ENCODE results near the gene MFSD2A.
"Not testable (repeated sequence)": the region's sequence is repeated elsewhere in the genome, so short reads cannot be mapped to it uniquely, and the experiment has no call there.

Gene MFSD2A

DNA sequence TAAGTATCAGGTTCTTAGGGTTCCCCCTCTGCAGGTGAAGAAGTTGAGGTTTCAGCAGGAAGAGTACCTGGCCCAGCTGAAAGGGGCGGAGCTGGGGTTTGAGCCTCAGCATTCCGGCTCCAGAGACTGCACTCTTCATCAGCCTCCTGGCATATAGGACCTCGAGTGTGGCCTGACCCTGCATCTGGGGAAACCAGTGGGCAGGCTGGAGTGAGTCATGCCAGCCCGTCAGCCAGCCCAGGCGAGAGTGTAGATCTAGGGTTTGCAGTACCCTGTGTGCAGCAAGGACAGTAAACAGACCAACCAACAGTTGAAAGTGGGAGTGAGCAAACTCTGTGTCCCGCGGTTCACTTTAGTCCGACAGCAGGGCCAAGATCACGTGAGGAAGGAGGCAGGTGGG, 14.1 kb downstream of the MFSD2A start:
- peak; percentile 31 for DNase-seq (ENCODE audit: low read depth)

DNA sequence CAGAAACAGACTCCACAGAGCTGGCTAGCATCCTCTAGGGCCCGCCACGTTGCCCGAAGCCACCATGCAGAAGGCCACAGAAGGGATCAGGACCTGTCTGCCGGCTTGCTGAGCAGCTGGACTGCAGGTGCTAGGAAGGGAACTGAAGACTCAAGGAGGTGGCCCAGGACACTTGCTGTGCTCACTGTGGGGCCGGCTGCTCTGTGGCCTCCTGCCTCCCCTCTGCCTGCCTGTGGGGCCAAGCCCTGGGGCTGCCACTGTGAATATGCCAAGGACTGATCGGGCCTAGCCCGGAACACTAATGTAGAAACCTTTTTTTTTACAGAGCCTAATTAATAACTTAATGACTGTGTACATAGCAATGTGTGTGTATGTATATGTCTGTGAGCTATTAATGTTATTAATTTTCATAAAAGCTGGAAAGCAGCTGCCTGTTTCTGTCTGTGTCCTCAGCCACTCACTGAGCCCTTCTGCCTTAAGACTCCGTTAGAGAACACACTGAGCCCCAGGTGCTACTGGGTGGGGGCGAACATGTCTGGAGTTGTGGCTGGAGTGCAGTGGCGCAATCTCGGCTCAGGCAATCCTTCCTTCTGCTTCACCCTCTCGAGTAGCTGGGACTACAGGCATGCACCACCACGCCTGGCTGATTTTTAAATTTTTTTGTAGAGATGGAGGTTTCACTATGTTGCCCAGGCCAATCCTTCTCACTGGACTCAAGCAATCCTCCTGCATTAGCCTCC, 14.8 kb downstream of the MFSD2A start:
- no peak for DNase-seq (ENCODE audit: low read depth)

DNA sequence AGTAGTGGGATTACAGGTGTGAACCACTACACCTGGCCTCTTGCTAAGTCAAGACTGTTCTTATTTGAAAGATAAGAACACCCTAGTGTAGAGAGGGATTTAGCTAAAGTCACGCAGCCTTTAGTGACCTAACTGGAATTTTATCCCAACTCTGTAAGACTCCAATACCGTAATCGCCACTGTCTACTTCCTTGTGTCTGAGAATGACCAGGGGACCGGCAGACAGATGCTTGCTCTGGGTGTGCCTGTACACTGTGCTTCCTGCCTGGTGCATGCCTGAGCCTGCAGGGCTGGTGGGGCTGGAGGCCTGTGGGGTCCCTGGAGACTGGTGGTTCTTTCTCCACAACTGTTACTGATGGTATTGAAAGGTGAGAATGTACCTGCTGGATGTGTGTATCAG, 15.3 kb downstream of the MFSD2A start:
- no peak for DNase-seq (ENCODE audit: low read depth)

DNA sequence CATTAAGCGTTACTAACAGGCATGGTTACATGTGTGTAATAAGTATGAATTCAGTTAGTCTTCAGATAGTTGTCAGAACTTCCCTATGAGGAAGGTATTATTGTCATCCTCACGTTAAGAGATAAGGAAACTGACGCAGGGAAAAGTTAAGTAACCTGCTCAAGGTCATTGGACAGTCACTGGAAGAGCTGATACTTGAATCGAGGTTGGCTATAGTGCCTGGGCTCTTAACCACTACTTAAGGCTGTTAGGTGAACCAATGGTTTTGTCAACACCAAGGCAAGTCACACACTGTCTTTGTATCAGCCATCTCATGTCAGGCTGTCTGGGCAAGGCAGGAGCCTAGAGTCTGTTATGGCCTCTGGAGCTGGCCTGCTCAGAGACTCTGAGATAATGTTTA, 16.2 kb downstream of the MFSD2A start:
- DNase-seq (ENCODE audit: low read depth) = no peak

DNA sequence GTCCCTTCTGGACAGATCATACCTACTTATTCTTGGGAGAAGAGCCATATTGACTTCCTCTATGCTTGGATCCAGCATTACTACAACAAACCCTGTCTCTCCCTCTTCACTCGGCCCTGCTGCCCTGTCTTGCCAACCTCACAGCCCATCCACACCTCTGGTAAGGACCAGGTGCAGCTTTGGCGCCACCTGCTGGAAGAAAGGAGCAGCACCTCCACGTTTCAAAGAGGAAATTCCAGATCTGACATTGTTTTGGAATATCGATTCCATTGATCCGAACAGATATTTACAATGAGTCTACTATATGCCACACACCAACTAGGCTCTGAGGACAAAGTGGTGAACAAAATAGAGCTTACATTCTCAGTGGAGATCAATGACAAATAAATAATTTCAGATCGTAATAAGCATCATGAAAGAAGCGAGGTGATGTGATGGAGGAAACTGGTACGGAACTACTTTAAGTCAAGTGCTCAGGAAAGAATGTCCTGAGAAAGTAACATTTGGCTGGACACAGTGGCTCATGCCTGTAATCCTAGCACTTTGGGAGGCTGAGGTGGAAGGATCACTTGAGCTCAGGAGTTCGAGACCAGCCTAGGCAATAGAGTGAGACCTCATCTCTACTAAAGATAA, 18.7 kb downstream of the MFSD2A start:
- DNase-seq (ENCODE audit: low read depth) = peak; percentile 78

DNA sequence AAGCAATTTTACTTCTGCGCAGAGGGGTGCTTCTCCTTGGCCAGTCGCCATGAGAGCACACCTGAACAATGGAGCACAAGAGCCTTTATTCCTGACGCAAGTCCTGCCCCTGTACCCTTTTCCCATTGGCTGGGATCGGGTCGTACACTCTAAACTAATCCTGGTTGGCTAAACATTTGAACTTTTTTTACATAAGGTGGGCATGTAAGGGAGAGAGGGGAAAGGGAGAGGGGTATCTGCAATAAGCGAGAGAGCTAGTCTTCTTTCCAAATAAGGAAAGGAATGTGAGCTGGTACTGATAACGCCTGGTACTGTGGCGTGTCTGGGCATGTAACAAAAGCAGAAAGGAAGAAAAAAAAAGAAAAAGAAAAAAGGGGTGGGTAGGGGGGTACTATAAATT, 21.8 kb downstream of the MFSD2A start:
- DNase-seq (ENCODE audit: low read depth) = no peak

GRCh38 chr1:39977202-39977601, 22.3 kb downstream of the MFSD2A start:
- peak; percentile 31 for DNase-seq (ENCODE audit: low read depth)

DNA sequence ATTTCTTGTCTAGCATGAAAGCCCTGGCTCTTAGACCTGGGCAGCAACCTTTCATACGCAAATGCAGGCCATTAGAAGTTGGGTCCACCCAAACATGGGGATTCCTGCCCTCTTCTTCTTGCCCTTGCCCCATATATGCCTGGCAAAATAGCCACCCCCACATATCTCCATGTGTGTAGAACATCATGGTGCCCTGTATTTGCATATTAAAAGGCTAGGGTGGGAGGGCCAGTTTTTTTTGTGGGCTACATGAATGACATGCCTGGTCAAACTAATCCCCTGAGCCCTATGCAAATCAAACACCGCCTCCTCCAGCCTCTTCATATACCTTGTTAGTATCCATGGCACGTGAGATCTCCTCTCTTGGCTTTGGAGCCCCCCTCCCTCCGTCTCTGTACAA, 24.7 kb downstream of the MFSD2A start:
- DNase-seq (ENCODE audit: low read depth) = no peak

DNA sequence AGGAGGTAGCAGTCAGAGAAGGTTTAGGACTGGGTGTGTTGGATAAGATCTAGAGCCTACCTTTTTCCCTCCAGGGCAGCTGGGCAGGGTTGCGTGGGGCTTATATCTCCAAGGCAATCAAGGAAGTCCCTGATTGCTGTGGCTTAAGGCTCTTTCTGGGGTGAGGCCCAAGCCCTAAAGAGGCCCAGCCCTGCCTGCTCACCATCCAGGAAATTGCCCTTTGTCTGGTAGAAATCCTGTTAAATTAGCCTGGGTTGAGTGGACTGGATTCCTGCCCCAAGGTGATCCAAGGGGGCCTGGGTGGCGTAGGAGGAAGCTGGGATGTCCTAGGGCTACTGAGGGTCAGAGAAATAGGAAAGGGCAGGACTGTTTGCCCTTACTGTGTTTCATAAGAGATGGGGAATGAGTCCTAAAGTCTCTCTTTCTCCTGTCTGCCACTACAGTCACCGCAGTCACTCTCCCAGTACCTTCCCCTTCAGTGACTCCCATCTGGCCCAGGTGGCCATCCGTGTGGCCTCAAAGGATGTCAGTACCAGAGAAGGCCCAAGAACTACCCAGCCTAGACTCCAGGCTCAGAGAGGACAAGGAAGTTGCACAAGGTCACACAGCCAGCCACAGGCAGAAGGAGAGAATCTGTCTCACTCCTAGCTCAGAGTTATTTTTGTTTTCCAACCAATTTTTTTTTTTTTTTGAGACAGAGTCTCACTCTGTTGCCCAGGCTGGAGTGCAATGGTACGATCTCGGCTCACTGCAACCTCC, 25.8 kb downstream of the MFSD2A start:
- DNase-seq (ENCODE audit: low read depth) = no peak

GRCh38 chr1:39981385-39981784, 26.4 kb downstream of the MFSD2A start:
- DNase-seq (ENCODE audit: low read depth) = no peak

DNA sequence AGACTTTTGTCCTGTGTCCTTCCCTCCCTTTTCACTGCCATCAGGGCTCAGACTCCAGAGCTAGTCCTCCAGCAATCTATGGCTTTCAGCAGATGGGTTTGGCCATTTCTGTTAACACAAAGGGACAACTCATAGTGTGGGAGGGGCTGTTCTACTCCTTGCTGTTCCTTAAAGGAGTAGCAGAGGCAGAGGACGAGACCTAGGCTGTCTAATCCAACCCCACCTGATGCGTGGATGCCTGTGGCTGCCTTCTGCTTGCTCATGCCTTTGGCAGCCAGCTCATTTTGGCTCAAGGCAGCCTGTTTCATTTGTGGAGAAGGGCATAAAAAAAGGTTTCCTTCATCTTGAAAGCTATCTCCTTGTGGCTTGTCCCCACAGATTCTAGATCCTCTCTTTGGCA, 27.0 kb downstream of the MFSD2A start:
- peak; percentile 95 for DNase-seq (ENCODE audit: low read depth)

GRCh38 chr1:39984480-39984879, 29.5 kb downstream of the MFSD2A start:
- not testable (repeated sequence) for DNase-seq (ENCODE audit: low read depth)

DNA sequence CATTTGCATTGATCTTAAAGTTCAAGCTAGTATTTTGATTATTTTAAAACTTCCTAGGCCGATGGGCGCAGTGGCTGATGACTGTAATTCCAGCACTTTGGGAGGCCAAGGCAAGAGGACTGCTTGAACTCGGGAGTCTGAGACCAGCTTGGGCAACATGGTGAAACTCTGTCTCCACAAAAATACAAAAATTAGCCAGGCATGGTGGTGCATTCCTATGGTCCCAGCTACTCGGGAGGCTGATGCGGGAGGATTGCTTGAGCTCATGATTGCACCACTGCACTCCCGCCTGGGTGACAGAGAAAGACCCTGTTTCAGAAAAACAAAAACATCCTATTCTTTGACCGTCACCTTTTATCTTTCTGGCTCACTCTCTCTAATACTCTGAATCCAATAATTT, 30.0 kb downstream of the MFSD2A start:
- no peak for DNase-seq (ENCODE audit: low read depth)

DNA sequence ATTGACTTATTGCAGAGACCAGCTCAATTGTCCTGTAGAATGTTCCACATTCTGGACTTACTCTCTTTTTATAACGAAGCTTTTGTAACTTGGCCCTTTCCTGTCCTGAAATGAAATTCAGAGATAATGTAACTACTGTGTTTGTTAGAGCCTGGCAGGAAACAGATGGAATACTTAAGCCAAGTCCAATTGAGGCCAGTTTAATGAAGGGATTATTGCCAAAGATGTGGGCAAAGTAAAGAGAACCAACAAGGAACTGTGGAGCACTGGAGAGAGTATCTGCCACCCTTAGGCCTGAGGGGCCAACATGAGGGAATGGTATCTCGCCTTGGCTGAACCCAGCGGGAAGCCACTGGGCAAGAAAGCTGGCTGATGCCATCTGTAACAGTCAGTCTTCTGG, 32.9 kb downstream of the MFSD2A start:
- DNase-seq (ENCODE audit: low read depth) = no peak

- peak; percentile 36 for DNase-seq (ENCODE audit: low read depth)
These were observed 33.8 kb downstream of the MFSD2A start for GRCh38 chr1:39988618-39989343.

GRCh38 chr1:39990428-39990827, 35.5 kb downstream of the MFSD2A start:
- DNase-seq (ENCODE audit: low read depth) = no peak

- DNase-seq (ENCODE audit: low read depth) = peak; percentile 65
These were observed 37.3 kb downstream of the MFSD2A start for GRCh38 chr1:39992234-39992633.

- DNase-seq (ENCODE audit: low read depth) = no peak
These were observed 37.9 kb downstream of the MFSD2A start for GRCh38 chr1:39992888-39993287.

DNA sequence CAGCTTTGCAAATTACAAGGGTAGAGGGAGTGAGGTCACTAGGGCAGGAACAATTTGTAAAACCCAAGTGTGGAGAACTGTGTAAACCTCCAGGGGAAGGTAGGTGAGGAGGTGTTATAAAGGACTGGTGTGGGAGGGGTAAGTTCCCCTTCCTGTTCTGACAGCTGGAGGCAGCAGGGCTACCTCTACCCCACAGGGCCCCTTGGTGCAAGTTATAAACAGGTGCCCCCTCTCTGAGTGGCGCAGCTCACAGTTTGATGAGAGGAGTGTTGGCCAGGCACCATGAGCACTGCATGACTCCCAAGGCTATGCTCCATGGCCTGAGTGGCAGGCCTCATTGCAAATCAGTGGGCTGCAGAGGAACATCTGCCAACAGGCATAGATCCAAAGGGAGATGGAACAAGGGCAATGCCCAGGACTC, 41.0 kb downstream of the MFSD2A start:
- no peak for DNase-seq (ENCODE audit: low read depth)

DNA sequence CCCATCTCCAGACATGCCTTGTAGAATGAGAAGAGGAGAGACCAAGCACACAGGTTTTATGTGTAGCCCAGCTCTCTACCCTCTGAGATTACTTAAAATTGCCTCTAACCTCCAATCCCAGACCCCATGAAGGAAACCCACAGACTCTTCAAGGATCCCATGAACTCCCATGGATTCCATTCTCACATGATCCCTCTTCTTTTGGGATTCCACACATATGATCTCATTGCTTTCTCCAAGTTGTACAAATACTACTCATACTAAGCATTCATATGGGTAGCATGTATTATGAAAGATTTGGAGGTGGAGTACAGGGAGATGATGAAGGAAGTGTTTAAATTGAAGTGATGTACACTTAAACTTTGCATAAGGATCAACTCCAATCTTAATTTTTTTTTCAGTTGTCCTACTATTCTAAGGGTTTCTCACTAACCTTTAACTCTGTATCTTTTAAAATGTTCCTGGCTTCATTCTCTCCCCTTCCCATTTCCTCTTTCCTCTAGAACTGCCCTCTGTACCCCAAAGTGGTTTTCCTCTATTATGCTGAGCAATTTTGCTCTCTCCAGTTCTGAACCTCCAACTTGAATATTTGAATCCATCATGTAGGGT, 41.6 kb downstream of the MFSD2A start:
- no peak for DNase-seq (ENCODE audit: low read depth)

DNA sequence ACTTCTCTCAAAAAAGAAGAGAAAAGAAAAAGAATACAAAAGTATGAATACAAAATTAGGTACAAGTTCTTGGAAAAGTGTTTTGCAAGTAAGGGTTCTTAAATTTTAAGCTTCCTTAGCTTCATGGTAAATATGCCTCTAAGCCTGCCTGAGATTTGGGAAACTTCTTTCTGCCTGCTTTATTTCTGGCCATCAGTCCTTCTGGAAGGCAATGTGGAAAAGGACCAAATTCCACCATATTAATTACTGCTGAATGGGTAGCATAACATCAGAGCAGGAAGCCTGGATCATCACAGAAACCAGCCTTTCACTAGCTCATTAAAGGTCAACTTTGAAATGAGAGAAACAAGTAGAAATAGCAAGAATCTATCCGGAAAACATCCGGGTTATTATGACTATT, 46.5 kb downstream of the MFSD2A start:
- DNase-seq (ENCODE audit: low read depth) = no peak
